Mammary epithelial cell (primary cell): ENCODE results near the gene PDCD5.
"Not testable (repeated sequence)": the region's sequence is repeated elsewhere in the genome, so short reads cannot be mapped to it uniquely, and the experiment has no call there.

Experiments used
- EZH2 ChIP-seq: IDR thresholded peaks from 2 replicates; pipeline ENCODE4 v1.6.1; 2012; ENCODE audit warnings: low read length, inconsistent platforms, borderline replicate concordance
- TF ChIP-seq, protein P1 (sequence below), 2 donors: IDR thresholded peaks in 1 of 2; conservative IDR thresholded peaks in 1 of 2; 2 replicates each; pipeline ENCODE4 v1.5.1; 2011 to 2012; ENCODE audit warnings: inconsistent platforms in 2 of 2, low read length in 2 of 2, mild to moderate bottlenecking in 2 of 2, control low read depth in 1 of 2, low read depth in 1 of 2; ENCODE audit not compliant: insufficient read depth in 1 of 2; ENCODE audit errors: extremely low read depth in 1 of 2

GRCh38 chr19:32587747-32588504 is 6.9 kb downstream of the PDCD5 start:
- TF ChIP-seq, protein P1, sequence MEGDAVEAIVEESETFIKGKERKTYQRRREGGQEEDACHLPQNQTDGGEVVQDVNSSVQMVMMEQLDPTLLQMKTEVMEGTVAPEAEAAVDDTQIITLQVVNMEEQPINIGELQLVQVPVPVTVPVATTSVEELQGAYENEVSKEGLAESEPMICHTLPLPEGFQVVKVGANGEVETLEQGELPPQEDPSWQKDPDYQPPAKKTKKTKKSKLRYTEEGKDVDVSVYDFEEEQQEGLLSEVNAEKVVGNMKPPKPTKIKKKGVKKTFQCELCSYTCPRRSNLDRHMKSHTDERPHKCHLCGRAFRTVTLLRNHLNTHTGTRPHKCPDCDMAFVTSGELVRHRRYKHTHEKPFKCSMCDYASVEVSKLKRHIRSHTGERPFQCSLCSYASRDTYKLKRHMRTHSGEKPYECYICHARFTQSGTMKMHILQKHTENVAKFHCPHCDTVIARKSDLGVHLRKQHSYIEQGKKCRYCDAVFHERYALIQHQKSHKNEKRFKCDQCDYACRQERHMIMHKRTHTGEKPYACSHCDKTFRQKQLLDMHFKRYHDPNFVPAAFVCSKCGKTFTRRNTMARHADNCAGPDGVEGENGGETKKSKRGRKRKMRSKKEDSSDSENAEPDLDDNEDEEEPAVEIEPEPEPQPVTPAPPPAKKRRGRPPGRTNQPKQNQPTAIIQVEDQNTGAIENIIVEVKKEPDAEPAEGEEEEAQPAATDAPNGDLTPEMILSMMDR (conservative IDR thresholded peaks at IDR 0.05 in 1 of 2, IDR thresholded peaks at IDR 0.05 in 1 of 2; ENCODE audit: extremely low read depth in 1 of 2, insufficient read depth in 1 of 2, low read depth in 1 of 2, low read length in 2 of 2): not testable (repeated sequence)
- TF ChIP-seq EZH2: not testable (repeated sequence)
